K562 (cell line): ENCODE measurements around the gene ZNF23. TPM values are rescaled to one million over a fixed set of nuclear protein-coding genes. Genes with fewer than 3 reads are reported as not detected.

Experiments
- ATF1 ChIP-seq, 2 experiments: fragments of 450-650 bp in 1 of 2; IDR thresholded peaks; 2 replicates each; pipeline ENCODE4 v1.6.1; 2016; ENCODE audit warnings: missing compliant biosample characterization in 1 of 2, missing genetic modification characterization in 1 of 2
- BDP1 ChIP-seq: IDR thresholded peaks from 3 replicates; pipeline ENCODE4 v1.6.1; 2011; ENCODE audit not compliant: insufficient read length, insufficient read depth
- CBFA2T3 ChIP-seq: fragments of 450-650 bp; IDR thresholded peaks from 2 replicates; pipeline ENCODE4 v1.6.1; 2017
- CXXC5 ChIP-seq: fragments of 250-450 bp; sonication (Bioruptor Pico); IDR thresholded peaks from 2 replicates; pipeline ENCODE4 v1.8.0; 2022; ENCODE audit warnings: inconsistent platforms, mild to moderate bottlenecking, moderate library complexity
- GATAD2A ChIP-seq: fragments of 450-650 bp; IDR thresholded peaks from 2 replicates; pipeline ENCODE4 v1.6.1; 2017
- MTA1 ChIP-seq: fragments of 450-650 bp; IDR thresholded peaks from 2 replicates; pipeline ENCODE4 v1.6.1; 2017; ENCODE audit warnings: borderline replicate concordance
- NFIC ChIP-seq: fragments of 450-650 bp; IDR thresholded peaks from 2 replicates; pipeline ENCODE4 v1.6.1; 2017; ENCODE audit warnings: mild to moderate bottlenecking, inconsistent platforms
- NRF1 ChIP-seq, 2 experiments: fragments of 450-650 bp; IDR thresholded peaks in 1 of 2; conservative IDR thresholded peaks in 1 of 2; 2 replicates each; pipeline ENCODE4 v1.6.1; 2014; ENCODE audit warnings: mild to moderate bottlenecking in 2 of 2
- NUFIP1 ChIP-seq: fragments of 450-650 bp; IDR thresholded peaks from 2 replicates; pipeline ENCODE4 v1.6.1; 2018; ENCODE audit not compliant: partially characterized antibody
- SIN3A ChIP-seq, 2 experiments: fragments of 150-350 bp in 1 of 2; IDR thresholded peaks; 2 replicates each; pipeline ENCODE4 v1.6.1; 2011 to 2016; ENCODE audit warnings: borderline replicate concordance in 2 of 2, low read depth in 2 of 2, low read length in 2 of 2, mild to moderate bottlenecking in 2 of 2, moderate library complexity in 2 of 2; ENCODE audit not compliant: control insufficient read depth in 1 of 2
- TBP ChIP-seq: optimal IDR thresholded peaks from 2 replicates; pipeline ENCODE3; 2011; ENCODE audit warnings: low read depth, low read length, improper control_type of control experiment
- ZNF121 ChIP-seq: sonication (generic); formaldehyde crosslinking; conservative IDR thresholded peaks from 2 replicates; pipeline ENCODE4 v1.8.0; 2022; ENCODE audit warnings: missing genetic modification reagents
- ZNF175 ChIP-seq: fragments of 200-800 bp; sonication (Bioruptor generic); IDR thresholded peaks from 2 replicates; pipeline ENCODE4 v1.6.1; 2016; ENCODE audit warnings: low read depth, mild to moderate bottlenecking, missing genetic modification characterization, missing compliant biosample characterization
- polyA plus RNA-seq, 8 experiments: library from polyadenylated mRNA; depleted of rRNA in 4 of 8; stranded (reverse) in 5 of 8; unstranded in 3 of 8; fragments of >200 nt; fragmentation: Nextera tagmentation in 2 of 8; fragmentation: Illumina TruSeq in 1 of 8; extraction: Ambion mirVana in 2 of 8; extraction: Trizol in 1 of 8; gene quantifications; 2 replicates each; pipeline versions ENCODE4 v1.2.1 to v1.2.3, GENCODE V29; 2011 to 2014; ENCODE audit warnings: inconsistent platforms in 1 of 8, missing spikeins in 1 of 8
- total RNA-seq, 7 experiments: library from RNA; depleted of rRNA in 6 of 7; stranded (reverse); fragments of >200 nt in 6 of 7; fragmentation: Illumina TruSeq in 2 of 7; extraction: Trizol in 2 of 7; gene quantifications; 2 replicates each; pipeline versions ENCODE4 v1.2.1 to v1.2.3, GENCODE V29; 2011 to 2021; ENCODE audit warnings: low replicate concordance in 1 of 7
- TF ChIP-seq, protein P1 (sequence below): conservative IDR thresholded peaks from 2 replicates; pipeline ENCODE4 v1.6.1; 2011; ENCODE audit warnings: low read depth, mild to moderate bottlenecking, low read length; ENCODE audit not compliant: control insufficient read depth
- TF ChIP-seq, protein P2 (sequence below): sonication (generic); formaldehyde crosslinking; IDR thresholded peaks from 2 replicates; pipeline ENCODE4 v1.8.0; 2023; ENCODE audit warnings: mild to moderate bottlenecking, missing genetic modification reagents
- TF ChIP-seq, protein P3 (sequence below): IDR thresholded peaks from 3 replicates; pipeline ENCODE4 v1.6.1; 2011; ENCODE audit warnings: borderline replicate concordance, mild to moderate bottlenecking, moderate library complexity; ENCODE audit not compliant: insufficient read length; ENCODE audit errors: extremely low read depth
- TF ChIP-seq, protein P4 (sequence below), 2 experiments: fragments of 250-450 bp in 1 of 2; fragments of 450-650 bp in 1 of 2; sonication (Bioruptor Pico) in 1 of 2; IDR thresholded peaks; 2 replicates each; pipeline versions ENCODE4 v1.6.1 to v1.8.0; 2016 to 2021; ENCODE audit warnings: mild to moderate bottlenecking in 2 of 2, moderate library complexity in 2 of 2, missing compliant biosample characterization in 1 of 2, missing genetic modification characterization in 1 of 2

ZNF23 gene
- total and polyA plus RNA-seq, 9 of the 15 experiments (the other 6 are each of a cell fraction or from before 2014, with no cell fraction given), result 4.7 to 13.4 (median 11.2) TPM

DNA sequence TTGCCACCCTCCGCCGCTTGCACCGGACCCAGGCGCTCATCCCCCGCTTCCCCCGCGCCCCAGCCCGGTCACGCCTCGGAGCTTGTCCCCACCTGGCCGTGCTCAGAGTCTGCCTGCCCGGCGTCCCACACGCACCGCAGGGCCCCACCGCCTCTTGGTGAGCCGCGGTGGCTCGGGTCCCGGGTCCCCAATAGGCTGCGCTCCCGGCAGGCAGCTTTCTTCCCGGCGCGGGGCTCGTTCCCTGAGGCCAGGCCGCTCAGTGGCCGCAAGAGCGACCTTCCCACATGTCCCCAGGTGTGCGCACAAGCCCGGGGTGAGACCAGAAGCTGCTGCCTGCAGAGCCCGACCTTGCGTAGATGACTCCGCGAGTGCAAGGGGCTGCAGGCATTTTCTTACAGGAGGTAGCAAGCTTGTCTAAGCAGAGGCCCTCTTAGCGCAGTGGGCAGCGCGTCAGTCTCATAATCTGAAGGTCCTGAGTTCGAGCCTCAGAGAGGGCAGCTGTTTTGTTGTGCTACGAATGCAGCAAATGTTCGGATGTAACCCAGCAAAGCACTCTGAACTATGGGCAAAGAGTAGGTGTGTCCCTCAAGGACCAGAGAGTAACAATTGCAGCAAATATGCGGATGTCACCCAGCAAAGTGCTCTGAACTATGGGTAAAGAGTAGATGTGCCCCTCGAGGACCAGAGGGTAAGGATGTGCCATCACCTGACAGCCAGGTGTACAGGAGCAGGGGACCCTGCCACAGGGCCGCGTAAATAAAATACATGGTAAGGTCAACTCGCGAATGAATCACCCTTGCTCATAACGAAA is 35.8 kb downstream of the ZNF23 start (continued):
- TF ChIP-seq, protein P1, sequence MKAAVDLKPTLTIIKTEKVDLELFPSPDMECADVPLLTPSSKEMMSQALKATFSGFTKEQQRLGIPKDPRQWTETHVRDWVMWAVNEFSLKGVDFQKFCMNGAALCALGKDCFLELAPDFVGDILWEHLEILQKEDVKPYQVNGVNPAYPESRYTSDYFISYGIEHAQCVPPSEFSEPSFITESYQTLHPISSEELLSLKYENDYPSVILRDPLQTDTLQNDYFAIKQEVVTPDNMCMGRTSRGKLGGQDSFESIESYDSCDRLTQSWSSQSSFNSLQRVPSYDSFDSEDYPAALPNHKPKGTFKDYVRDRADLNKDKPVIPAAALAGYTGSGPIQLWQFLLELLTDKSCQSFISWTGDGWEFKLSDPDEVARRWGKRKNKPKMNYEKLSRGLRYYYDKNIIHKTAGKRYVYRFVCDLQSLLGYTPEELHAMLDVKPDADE, result peak; percentile 52; the same call in 1 of the 2 replicates
- TF ChIP-seq TBP (peak; percentile 99), ATF1 (CRISPR knock-in tag; IDR thresholded peaks at IDR 0.05) (no peak), ATF1 (tag; IDR thresholded peaks at IDR 0.05) (0 out of 2 replicates have a peak, but pooled peaks have one; percentile 15), NFIC (peak; percentile 28; the same call in 1 of the 2 replicates), GATAD2A (0 out of 2 replicates have a peak, but pooled peaks have one; percentile 50), NUFIP1 (no peak), NRF1 (conservative IDR thresholded peaks at IDR 0.05 in 1 of 2, IDR thresholded peaks at IDR 0.05 in 1 of 2) (peak in 1 of 2 experiments; percentile 37; a peak in 1 of 4 replicates), BDP1 (peak; percentile 44), SIN3A (IDR thresholded peaks at IDR 0.05; ENCODE audit: borderline replicate concordance in 2 of 2, control insufficient read depth in 1 of 2, low read depth in 2 of 2, low read length in 2 of 2) (no peak), CBFA2T3 (no peak), ZNF175 (CRISPR knock-in tag) (no peak), MTA1 (peak; percentile 79; the same call in 1 of the 2 replicates), ZNF121 (CRISPR knock-in tag) (no peak), CXXC5 (0 out of 2 replicates have a peak, but pooled peaks have one; percentile 9)
- TF ChIP-seq, protein P2, sequence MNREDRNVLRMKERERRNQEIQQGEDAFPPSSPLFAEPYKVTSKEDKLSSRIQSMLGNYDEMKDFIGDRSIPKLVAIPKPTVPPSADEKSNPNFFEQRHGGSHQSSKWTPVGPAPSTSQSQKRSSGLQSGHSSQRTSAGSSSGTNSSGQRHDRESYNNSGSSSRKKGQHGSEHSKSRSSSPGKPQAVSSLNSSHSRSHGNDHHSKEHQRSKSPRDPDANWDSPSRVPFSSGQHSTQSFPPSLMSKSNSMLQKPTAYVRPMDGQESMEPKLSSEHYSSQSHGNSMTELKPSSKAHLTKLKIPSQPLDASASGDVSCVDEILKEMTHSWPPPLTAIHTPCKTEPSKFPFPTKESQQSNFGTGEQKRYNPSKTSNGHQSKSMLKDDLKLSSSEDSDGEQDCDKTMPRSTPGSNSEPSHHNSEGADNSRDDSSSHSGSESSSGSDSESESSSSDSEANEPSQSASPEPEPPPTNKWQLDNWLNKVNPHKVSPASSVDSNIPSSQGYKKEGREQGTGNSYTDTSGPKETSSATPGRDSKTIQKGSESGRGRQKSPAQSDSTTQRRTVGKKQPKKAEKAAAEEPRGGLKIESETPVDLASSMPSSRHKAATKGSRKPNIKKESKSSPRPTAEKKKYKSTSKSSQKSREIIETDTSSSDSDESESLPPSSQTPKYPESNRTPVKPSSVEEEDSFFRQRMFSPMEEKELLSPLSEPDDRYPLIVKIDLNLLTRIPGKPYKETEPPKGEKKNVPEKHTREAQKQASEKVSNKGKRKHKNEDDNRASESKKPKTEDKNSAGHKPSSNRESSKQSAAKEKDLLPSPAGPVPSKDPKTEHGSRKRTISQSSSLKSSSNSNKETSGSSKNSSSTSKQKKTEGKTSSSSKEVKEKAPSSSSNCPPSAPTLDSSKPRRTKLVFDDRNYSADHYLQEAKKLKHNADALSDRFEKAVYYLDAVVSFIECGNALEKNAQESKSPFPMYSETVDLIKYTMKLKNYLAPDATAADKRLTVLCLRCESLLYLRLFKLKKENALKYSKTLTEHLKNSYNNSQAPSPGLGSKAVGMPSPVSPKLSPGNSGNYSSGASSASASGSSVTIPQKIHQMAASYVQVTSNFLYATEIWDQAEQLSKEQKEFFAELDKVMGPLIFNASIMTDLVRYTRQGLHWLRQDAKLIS, result 0 out of 2 replicates have a peak, but pooled peaks have one; percentile 36
- TF ChIP-seq, protein P3, sequence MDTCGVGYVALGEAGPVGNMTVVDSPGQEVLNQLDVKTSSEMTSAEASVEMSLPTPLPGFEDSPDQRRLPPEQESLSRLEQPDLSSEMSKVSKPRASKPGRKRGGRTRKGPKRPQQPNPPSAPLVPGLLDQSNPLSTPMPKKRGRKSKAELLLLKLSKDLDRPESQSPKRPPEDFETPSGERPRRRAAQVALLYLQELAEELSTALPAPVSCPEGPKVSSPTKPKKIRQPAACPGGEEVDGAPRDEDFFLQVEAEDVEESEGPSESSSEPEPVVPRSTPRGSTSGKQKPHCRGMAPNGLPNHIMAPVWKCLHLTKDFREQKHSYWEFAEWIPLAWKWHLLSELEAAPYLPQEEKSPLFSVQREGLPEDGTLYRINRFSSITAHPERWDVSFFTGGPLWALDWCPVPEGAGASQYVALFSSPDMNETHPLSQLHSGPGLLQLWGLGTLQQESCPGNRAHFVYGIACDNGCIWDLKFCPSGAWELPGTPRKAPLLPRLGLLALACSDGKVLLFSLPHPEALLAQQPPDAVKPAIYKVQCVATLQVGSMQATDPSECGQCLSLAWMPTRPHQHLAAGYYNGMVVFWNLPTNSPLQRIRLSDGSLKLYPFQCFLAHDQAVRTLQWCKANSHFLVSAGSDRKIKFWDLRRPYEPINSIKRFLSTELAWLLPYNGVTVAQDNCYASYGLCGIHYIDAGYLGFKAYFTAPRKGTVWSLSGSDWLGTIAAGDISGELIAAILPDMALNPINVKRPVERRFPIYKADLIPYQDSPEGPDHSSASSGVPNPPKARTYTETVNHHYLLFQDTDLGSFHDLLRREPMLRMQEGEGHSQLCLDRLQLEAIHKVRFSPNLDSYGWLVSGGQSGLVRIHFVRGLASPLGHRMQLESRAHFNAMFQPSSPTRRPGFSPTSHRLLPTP, result peak; percentile 62
- TF ChIP-seq, protein P4, sequence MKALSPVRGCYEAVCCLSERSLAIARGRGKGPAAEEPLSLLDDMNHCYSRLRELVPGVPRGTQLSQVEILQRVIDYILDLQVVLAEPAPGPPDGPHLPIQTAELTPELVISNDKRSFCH (CRISPR knock-in tag; IDR thresholded peaks at IDR 0.05), result no peak
- TF ChIP-seq, protein P4 (tag; IDR thresholded peaks at IDR 0.05), result peak; percentile 79
